GM10248 (cell line): ENCODE measurements around the gene ZNF574.

Experiments used
- CTCF ChIA-PET: fragments of 300-600 bp; sonication (Branson Sonifier 250); formaldehyde crosslinking; extraction: SDS; loops from one replicate; lab custom pipeline; 2021; ENCODE audit warnings: antibody characterized with exemption; lab: Yijun Ruan, JAX
- POLR2A ChIA-PET: fragments of 350-650 bp; sonication (Branson Sonifier 250); formaldehyde crosslinking; extraction: SDS; loops from one replicate; lab custom pipeline; 2020; ENCODE audit warnings: antibody characterized with exemption; lab: Yijun Ruan, JAX
- DNase-seq: peaks from one replicate; pipeline ENCODE4 v3.0.0; 2012; ENCODE audit errors: extremely low spot score
- CTCF ChIP-seq: IDR thresholded peaks from 2 replicates; pipeline ENCODE4 v1.5.1; 2012; ENCODE audit warnings: mild to moderate bottlenecking, low read depth; ENCODE audit errors: extremely low read depth, missing control alignments, control extremely low read depth

The ZNF574 gene, protein sequence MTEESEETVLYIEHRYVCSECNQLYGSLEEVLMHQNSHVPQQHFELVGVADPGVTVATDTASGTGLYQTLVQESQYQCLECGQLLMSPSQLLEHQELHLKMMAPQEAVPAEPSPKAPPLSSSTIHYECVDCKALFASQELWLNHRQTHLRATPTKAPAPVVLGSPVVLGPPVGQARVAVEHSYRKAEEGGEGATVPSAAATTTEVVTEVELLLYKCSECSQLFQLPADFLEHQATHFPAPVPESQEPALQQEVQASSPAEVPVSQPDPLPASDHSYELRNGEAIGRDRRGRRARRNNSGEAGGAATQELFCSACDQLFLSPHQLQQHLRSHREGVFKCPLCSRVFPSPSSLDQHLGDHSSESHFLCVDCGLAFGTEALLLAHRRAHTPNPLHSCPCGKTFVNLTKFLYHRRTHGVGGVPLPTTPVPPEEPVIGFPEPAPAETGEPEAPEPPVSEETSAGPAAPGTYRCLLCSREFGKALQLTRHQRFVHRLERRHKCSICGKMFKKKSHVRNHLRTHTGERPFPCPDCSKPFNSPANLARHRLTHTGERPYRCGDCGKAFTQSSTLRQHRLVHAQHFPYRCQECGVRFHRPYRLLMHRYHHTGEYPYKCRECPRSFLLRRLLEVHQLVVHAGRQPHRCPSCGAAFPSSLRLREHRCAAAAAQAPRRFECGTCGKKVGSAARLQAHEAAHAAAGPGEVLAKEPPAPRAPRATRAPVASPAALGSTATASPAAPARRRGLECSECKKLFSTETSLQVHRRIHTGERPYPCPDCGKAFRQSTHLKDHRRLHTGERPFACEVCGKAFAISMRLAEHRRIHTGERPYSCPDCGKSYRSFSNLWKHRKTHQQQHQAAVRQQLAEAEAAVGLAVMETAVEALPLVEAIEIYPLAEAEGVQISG

DNA sequence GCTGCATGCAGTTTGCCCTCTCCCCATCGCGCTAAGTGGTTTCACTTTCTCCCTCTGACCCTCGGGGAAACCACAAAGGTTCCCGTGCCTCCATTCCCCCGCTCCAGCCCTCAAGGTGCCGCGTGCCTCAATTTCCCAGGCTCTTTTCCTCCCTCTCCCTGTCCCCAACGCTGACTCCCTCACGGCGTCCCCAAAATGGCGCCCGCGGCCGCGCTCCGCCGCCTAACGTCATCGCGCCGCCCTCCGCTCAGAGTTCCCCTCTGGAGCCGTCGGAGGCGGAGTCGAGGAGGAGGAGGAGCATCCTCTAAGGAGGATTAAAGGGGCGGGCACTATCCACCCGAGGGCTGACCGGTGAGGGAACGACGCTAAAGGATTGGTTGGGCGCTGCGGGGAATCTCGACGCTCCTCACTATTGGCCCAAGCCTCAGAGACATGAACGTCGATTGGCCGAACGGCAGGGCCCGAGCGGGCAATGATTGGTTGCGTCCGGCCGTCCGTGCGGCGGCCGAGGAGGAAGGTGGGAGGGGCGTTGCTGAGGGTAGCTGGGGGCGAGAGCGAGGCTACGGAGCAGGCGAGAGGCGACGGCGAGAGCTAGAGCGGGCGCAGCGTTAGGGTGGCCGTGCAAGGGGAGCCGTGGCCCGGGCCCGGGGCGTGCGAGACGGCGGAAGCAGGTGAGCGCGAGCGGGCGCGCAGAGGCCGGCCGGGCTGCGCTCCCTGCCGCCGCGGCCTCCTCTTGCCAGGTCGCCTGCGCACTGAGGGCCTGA is at the start of gene ZNF574:
Gene ZNF574, plus strand, starts transcription at position 551 of the 764 bp plus-strand sequence. CDS start 2,441 bp downstream, outside the sequence.
- no peak for TF ChIP-seq CTCF
- ChIA-PET CTCF (interaction anchor here (0.6 to 1.8 kb wide), 2 partner anchors 33 to 51 kb away, joined by 3 to 5 read pairs; no protein-coding TSS in a partner anchor), POLR2A (interaction anchor here (0.6 to 1.4 kb wide), 3 partner anchors 9 to 148 kb away, joined by 3 to 7 read pairs (median 6); no protein-coding TSS in a partner anchor)
- peak; percentile 98 for DNase-seq

- peak; percentile 61 for TF ChIP-seq CTCF
- no peak for DNase-seq
- POLR2A ChIA-PET, result no interaction called here
- CTCF ChIA-PET, result interaction anchor here (0.8 to 2.2 kb wide), 10 partner anchors 9 to 233 kb away, joined by 3 to 13 read pairs (median 4); no protein-coding TSS in a partner anchor
Measured at GRCh38 chr19:42028304-42029216, 47.4 kb upstream of the ZNF574 start.

DNA sequence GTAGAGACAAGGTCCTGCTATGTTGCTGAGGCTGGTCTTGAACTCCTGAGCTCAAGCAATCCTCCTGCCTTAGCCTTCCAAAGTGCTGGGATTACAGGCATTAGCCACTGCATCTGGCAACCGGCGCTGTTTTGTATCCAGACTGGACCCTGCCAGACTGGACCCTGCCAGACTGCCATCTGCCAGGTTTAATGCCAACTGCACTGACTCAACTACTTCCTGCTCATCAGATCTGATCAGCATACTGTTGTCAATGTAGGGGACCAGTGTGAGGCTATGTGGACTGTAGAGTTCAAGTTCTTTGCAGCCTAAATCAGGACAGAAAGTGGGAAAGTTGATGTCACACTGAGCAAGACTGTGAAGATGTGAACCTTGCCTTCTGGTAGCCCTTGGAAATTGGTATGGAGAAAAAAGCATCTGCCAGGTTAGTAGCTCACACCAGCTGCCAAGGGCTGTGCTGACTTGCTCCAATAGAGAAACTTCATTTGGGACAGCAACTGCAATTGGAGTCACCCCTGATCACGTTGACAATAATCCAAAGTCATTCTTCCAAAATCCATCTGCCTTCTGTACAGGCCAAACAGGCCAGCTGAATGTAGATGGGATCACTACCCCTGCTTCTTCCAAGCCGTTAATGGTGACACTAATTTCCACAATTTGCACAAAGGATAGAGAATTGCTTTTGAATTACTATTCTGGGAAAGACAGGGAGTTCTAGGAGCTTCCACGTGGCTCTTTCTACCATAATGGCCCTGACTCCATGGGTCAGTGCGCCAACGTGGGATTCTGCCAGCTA is 45.1 kb upstream of the ZNF574 start:
- POLR2A ChIA-PET, result no interaction called here
- CTCF ChIA-PET, result interaction anchor here (0.7 to 2.4 kb wide), 5 partner anchors 8 to 32 kb away, joined by 3 to 7 read pairs (median 3); no protein-coding TSS in a partner anchor
- DNase-seq, result no peak
- TF ChIP-seq CTCF, result no peak

DNA sequence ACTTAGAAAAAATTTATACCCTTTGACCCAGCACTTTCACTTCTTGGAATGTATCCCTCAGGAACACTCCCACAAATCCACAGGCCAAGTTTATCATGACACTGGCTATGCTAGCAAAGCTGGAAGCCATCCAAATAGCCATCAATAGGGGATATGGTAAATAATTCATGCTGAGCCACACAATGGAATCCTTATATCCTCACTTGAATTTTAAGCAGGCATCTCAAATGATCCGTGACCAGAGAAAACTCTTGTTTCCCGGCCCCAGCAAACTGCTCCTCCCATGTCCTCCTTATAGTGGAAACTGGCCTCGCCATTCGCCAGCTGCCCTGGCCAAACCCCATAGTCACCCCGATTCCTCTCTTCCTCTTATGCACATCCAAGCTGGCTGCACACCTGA is 43.5 kb upstream of the ZNF574 start:
- no peak for TF ChIP-seq CTCF
- no peak for DNase-seq
- POLR2A ChIA-PET, result no interaction called here
- CTCF ChIA-PET, result interaction anchor here (2.4 kb wide), 1 partner anchor 9 kb away, joined by 7 read pairs; no protein-coding TSS in a partner anchor

- DNase-seq, result no peak
- ChIA-PET CTCF (interaction anchor here (2.3 kb wide), 1 partner anchor 12 kb away, joined by 19 read pairs; no protein-coding TSS in a partner anchor), POLR2A (no interaction called here)
- no peak for TF ChIP-seq CTCF
Measured at GRCh38 chr19:42033413-42033812, 42.6 kb upstream of the ZNF574 start.
